Mucosa of descending colon (tissue), 3 donors: ENCODE results near the gene MAVS. TPM values are rescaled to one million over a fixed set of nuclear protein-coding genes. Genes with fewer than 3 reads are reported as not detected.

Experiments used
- ATAC-seq: fragments of 200-7000 bp; cut with Tn5 transposase; one replicate; pipeline ENCODE4 v1.9.1; 2020; ENCODE audit warnings: mild to moderate bottlenecking, moderate library complexity
- DNase-seq, 3 donors: peaks; one replicate each; pipeline ENCODE4 v3.0.0-alpha.2; 2020
- H3K36me3 ChIP-seq: fragments of 200-600 bp; one replicate; pipeline ENCODE4 v1.8.0; 2021; ENCODE audit warnings: low read depth, mild to moderate bottlenecking
- H3K4me1 ChIP-seq: fragments of 200-600 bp; one replicate; pipeline ENCODE4 v1.8.0; 2021; ENCODE audit warnings: low read depth, mild to moderate bottlenecking
- H3K4me3 ChIP-seq: fragments of 200-600 bp; one replicate; pipeline ENCODE4 v1.8.0; 2021; ENCODE audit warnings: mild to moderate bottlenecking
- H3K9me3 ChIP-seq: fragments of 200-600 bp; one replicate; pipeline ENCODE4 v1.8.0; 2021; ENCODE audit warnings: mild to moderate bottlenecking
- CTCF ChIP-seq: fragments of 200-600 bp; IDR thresholded peaks from one replicate; pipeline ENCODE4 v1.8.0; 2022; ENCODE audit warnings: antibody characterized with exemption, mild to moderate bottlenecking
- intact Hi-C, 2 donors: fragments of 100-400 bp; cut with DNase I in 1 of 2; cut with micrococcal nuclease in 1 of 2; formaldehyde crosslinking; loops; one replicate each; pipeline versions ENCODE4 v1.11.0 to v1.11.1; 2022; cut with DNase I, micrococcal nuclease
- total RNA-seq, 3 donors: library from RNA; stranded (reverse); fragmentation: NEBNext Ultra II Directional in 2 of 3; extraction: Animal tissue kit (Norgen Biotek cat#: 25700) in 2 of 3; gene quantifications; one replicate each; pipeline versions ENCODE4 v1.2.1 to v1.2.4, GENCODE V29; 2021 to 2023
- donor health status: DM: no; HTN: no; CAD: no; lungs with moderate emphysema.
- donor health status: DM: no; HTN: no; CAD: no.
- donor health status: DM: no; HTN: yes; CAD: no.

MAVS gene
- total RNA-seq, 3 donors from 2014 or later, result 60.7 to 79.5 (median 72.3) TPM

- TF ChIP-seq CTCF, result no peak
- peak overlapping the region; percentile 87 for H3K4me3 ChIP-seq
- intact Hi-C loops, result no loop called here
- no peaks in the 10 kb centered on the region for H3K36me3 ChIP-seq
- H3K4me1 ChIP-seq, result peaks cover 31% of the 10 kb centered on the region
- no peaks in the 10 kb centered on the region for H3K9me3 ChIP-seq
- no peak for DNase-seq
- ATAC-seq, result no peak
These were observed 275 bp upstream of the MAVS start for GRCh38 chr20:3846378-3846739.

DNA sequence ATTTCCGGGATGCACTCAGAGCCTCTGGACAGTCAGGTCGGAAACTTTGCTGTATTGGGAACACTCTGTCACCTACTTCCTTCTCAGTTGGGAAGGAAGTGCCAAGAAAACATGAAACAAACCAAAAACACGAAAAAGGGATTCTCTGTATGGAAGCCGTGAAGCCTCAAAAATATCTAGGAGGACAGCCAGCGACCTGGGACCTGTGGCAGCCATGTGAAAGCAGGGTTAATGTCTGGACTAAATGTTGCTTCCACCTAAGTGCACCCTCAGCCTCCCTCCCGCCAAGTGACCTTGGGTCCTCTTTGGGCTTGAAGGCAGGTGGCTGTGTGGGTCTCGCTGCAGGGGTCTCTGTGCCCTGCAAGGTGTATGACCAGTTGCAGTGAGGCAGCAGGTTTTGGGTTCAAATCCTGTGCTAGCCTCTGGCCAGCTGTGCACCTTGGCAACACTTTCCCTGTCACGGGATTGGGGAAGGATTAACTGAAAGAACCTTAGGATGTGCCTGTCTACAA, 851 bp downstream of the MAVS start:
- intact Hi-C loops, result no loop called here
- H3K9me3 ChIP-seq, result no peaks in the 10 kb centered on the region
- H3K4me1 ChIP-seq, result peaks cover 26% of the 10 kb centered on the region
- H3K4me3 ChIP-seq, result peak overlapping the region; percentile 87
- DNase-seq (no peak), ATAC-seq (no peak)
- H3K36me3 ChIP-seq, result no peaks in the 10 kb centered on the region
- no peak for TF ChIP-seq CTCF

GRCh38 chr20:3848565-3848964, 1.9 kb downstream of the MAVS start:
- peaks cover 19% of the 10 kb centered on the region for H3K4me1 ChIP-seq
- H3K9me3 ChIP-seq, result no peaks in the 10 kb centered on the region
- ATAC-seq, result no peak
- intact Hi-C loops, result no loop called here
- H3K4me3 ChIP-seq, result no peak overlapping the region
- no peaks in the 10 kb centered on the region for H3K36me3 ChIP-seq
- no peak for DNase-seq
- TF ChIP-seq CTCF, result no peak

DNA sequence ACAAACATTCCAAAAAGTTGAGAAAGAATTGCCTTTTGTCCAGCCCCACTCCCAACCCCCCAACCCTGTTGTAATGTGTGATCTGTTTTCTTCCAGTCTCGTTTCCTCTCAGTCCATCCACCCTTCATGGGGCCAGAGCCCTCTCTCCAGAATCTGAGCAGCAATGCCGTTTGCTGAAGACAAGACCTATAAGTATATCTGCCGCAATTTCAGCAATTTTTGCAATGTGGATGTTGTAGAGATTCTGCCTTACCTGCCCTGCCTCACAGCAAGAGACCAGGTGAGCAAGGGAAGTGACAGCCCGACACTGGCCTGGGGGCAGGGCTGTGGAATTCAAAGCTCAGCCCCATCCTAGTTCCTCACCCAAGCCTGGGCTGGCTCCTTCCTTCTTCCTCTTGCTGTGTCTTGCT, 7.8 kb downstream of the MAVS start:
- Histone ChIP-seq H3K4me1 (no peaks in the 10 kb centered on the region), H3K9me3 (no peaks in the 10 kb centered on the region), H3K4me3 (no peak overlapping the region), H3K36me3 (no peaks in the 10 kb centered on the region)
- intact Hi-C loops, result no loop called here
- TF ChIP-seq CTCF, result no peak
- DNase-seq (no peak), ATAC-seq (peak; percentile 85)

DNA sequence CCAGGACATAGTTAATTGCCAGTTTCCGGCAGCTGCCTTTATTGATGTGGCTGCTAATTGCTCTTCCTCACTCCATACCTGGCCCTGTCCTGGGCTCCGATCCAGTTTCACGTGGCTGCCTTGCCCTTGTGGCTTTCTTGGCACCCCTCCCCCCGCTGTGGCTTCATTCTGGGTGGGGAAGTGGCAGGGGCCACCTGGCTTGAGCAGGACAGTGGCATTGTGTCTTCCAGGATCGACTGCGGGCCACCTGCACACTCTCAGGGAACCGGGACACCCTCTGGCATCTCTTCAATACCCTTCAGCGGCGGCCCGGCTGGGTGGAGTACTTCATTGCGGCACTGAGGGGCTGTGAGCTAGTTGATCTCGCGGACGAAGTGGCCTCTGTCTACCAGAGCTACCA, 10.8 kb downstream of the MAVS start:
- Histone ChIP-seq H3K4me3 (no peak overlapping the region), H3K9me3 (no peaks in the 10 kb centered on the region), H3K36me3 (peaks cover 4% of the 10 kb centered on the region), H3K4me1 (no peaks in the 10 kb centered on the region)
- ATAC-seq (peak; percentile 18), DNase-seq (no peak)
- no peak for TF ChIP-seq CTCF
- intact Hi-C loops, result no loop called here

- no peaks in the 10 kb centered on the region for H3K9me3 ChIP-seq
- intact Hi-C loops, result no loop called here
- no peak for DNase-seq
- peaks cover 16% of the 10 kb centered on the region for H3K36me3 ChIP-seq
- no peaks in the 10 kb centered on the region for H3K4me1 ChIP-seq
- no peak overlapping the region for H3K4me3 ChIP-seq
- ATAC-seq, result no peak
- no peak for TF ChIP-seq CTCF
These were observed 12.1 kb downstream of the MAVS start for GRCh38 chr20:3858689-3859088.
